Measurements from ENCODE around the gene PPP3CB. TPM values are rescaled to one million over a fixed set of nuclear protein-coding genes. Genes with fewer than 3 reads are reported as not detected.

Gene PPP3CB
- total and polyA plus RNA-seq, 12 donors, result 26.7 to 60.6 (median 46.7) TPM

DNA sequence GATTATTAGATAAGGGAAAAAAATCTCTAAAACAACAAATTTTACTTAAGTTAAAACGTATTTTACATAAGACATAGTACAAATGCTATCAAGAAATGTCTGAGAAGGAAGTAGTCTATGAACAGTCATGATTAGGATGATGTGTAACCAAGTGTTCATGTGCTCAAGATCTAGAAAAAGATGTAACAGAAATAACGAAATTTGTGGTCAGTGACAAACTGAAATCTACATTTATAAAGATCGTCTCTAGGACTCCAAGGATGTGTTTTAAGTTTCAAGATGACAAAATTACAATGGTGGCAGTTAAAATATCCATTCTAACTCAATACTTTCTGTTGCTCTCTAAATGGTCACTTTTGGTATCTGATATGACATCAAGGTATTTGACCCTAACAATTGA is 17.2 kb downstream of the PPP3CB start:
- peaks cover 0 to 5% of the 10 kb centered on the region in 2 donors for H3K4me1 ChIP-seq (replicated peaks in 1 of 2)
- H3K9me3 ChIP-seq (replicated peaks in 1 of 3), result no peaks in the 10 kb centered on the region
- peaks cover 0 to 60% of the 10 kb centered on the region in 2 donors for H3K36me3 ChIP-seq (replicated peaks in 1 of 2)
- WGBS, 4 donors, result 81 to 85% (median 82%) methylated on average over 3 of the region's 3 CpGs
- intact Hi-C loops (cut with DNase I), result no loop called here
- H3K27ac ChIP-seq, result no peak overlapping the region
- no peak for TF ChIP-seq POLR2A (IDR thresholded peaks at IDR 0.05)
- TF ChIP-seq, protein P1, sequence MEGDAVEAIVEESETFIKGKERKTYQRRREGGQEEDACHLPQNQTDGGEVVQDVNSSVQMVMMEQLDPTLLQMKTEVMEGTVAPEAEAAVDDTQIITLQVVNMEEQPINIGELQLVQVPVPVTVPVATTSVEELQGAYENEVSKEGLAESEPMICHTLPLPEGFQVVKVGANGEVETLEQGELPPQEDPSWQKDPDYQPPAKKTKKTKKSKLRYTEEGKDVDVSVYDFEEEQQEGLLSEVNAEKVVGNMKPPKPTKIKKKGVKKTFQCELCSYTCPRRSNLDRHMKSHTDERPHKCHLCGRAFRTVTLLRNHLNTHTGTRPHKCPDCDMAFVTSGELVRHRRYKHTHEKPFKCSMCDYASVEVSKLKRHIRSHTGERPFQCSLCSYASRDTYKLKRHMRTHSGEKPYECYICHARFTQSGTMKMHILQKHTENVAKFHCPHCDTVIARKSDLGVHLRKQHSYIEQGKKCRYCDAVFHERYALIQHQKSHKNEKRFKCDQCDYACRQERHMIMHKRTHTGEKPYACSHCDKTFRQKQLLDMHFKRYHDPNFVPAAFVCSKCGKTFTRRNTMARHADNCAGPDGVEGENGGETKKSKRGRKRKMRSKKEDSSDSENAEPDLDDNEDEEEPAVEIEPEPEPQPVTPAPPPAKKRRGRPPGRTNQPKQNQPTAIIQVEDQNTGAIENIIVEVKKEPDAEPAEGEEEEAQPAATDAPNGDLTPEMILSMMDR (IDR thresholded peaks at IDR 0.05), result no peak
- H3K27me3 ChIP-seq, result no peaks in the 10 kb centered on the region
- no peak overlapping the region for H3K4me3 ChIP-seq
- DNase-seq, result no peak

DNA sequence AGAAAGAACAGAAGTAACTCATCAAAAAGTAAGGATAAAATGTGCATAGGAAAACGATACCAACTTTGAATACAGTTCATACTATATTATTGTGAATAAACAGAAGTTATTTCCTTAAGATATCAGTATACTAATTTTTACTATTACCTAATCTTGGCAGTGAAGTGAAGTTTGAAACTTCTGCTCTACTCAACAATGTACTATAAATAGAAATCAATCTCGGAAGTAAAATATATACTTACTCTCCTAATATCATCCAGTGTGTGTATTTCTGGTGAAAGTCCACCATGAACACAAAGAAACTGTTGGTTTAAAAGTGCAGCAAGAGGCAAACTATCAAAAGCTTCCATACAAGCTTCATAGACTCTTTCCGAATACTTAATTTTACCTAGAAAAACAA is 24.6 kb downstream of the PPP3CB start:
- intact Hi-C loops (cut with DNase I), result no loop called here
- Histone ChIP-seq H3K9me3 (replicated peaks in 1 of 3) (no peaks in the 10 kb centered on the region), H3K4me1 (replicated peaks in 1 of 2) (no peaks in the 10 kb centered on the region), H3K27ac (no peak overlapping the region), H3K27me3 (no peaks in the 10 kb centered on the region), H3K36me3 (replicated peaks in 1 of 2) (peaks cover 0 to 69% of the 10 kb centered on the region in 2 donors), H3K4me3 (no peak overlapping the region)
- no peak for DNase-seq
- no peak for TF ChIP-seq POLR2A (IDR thresholded peaks at IDR 0.05)
- TF ChIP-seq, protein P1 (IDR thresholded peaks at IDR 0.05), result no peak
- 74 to 83% (median 77%) methylated on average over 3 of the region's 3 CpGs for WGBS, 4 donors

DNA sequence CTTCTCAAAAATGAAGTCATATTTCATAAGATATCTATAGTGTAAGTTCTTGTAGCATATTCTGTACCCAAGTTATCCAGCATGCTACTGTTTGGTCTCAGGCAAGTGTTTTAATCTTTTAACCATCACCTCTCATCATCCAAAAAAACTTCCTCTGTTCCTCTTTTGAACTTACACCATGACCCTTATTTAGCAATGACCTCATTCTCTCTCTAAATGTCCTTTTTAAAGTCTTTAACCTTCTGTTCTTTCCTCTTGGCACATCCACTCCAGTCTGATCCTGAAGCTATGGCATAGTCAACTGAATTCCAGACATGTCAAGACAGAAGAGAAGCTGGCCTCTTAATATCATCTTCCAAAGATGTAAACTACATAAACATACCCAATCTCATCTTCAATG is 26.2 kb downstream of the PPP3CB start:
- no peak for DNase-seq
- peaks cover 0 to 63% of the 10 kb centered on the region in 2 donors for H3K36me3 ChIP-seq (replicated peaks in 1 of 2)
- H3K27me3 ChIP-seq, result no peaks in the 10 kb centered on the region
- no peak overlapping the region for H3K27ac ChIP-seq
- no peak overlapping the region for H3K4me3 ChIP-seq
- intact Hi-C loops (cut with DNase I), result no loop called here
- no peak for TF ChIP-seq POLR2A (IDR thresholded peaks at IDR 0.05)
- TF ChIP-seq, protein P1 (IDR thresholded peaks at IDR 0.05), result no peak
- no peaks in the 10 kb centered on the region for H3K9me3 ChIP-seq (replicated peaks in 1 of 3)
- no peaks in the 10 kb centered on the region for H3K4me1 ChIP-seq (replicated peaks in 1 of 2)

DNA sequence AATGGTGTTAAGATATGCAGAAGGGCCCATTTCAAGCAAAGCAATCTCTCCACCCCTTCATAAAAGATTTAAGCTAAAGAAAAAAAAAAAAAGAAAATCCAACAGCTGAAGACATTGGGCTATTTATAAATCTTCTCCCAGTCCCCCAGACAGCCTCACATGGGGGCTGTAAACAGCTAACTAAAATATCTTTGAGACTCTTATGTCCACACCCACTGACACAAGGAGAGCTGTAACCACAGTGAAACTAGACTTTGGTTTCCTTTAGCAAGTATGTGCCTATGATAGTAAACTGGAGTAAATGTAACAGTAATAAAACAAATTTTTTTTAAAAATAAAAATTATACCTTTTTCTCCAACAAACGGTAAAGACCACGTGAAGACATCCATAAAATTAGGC is 28.6 kb downstream of the PPP3CB start:
- TF ChIP-seq, protein P1 (IDR thresholded peaks at IDR 0.05), result no peak
- TF ChIP-seq POLR2A (IDR thresholded peaks at IDR 0.05), result no peak
- intact Hi-C loops (cut with DNase I), result no loop called here
- WGBS, 4 donors, result 82 to 93% (median 91%) methylated on average over 2 of the region's 2 CpGs

More for the DNA sequence above, 28.6 kb downstream of the PPP3CB start:
- no peaks in the 10 kb centered on the region for H3K4me1 ChIP-seq (replicated peaks in 1 of 2)
- no peaks in the 10 kb centered on the region for H3K9me3 ChIP-seq (replicated peaks in 1 of 3)
- H3K27me3 ChIP-seq, result no peaks in the 10 kb centered on the region
- no peak for DNase-seq
- no peak overlapping the region for H3K27ac ChIP-seq
- H3K36me3 ChIP-seq (replicated peaks in 1 of 2), result peaks cover 0 to 52% of the 10 kb centered on the region in 2 donors
- no peak overlapping the region for H3K4me3 ChIP-seq

All from adrenal gland (tissue), 12 donors.